Smooth muscle cell (in vitro differentiated cells): ENCODE results near the gene DDX43. TPM values are rescaled to one million over a fixed set of nuclear protein-coding genes. Genes with fewer than 3 reads are reported as not detected.

Experiments used
- DNase-seq: peaks from one replicate; lab custom pipeline; 2025; ENCODE audit not compliant: unreplicated experiment; lab: John Stamatoyannopoulos, UW
- H2AFZ ChIP-seq: fragments of 200-600 bp; sonication (generic); 2 replicates; pipeline ENCODE4 v1.6.0; 2016; ENCODE audit warnings: antibody characterized with exemption, low read depth, mild to moderate bottlenecking
- H3F3A ChIP-seq: fragments of 200-600 bp; sonication (generic); 2 replicates; pipeline ENCODE4 v1.6.0; 2017; ENCODE audit warnings: antibody characterized with exemption, low read depth
- H3K27ac ChIP-seq: fragments of 200-600 bp; sonication (generic); 2 replicates; pipeline ENCODE4 v1.5.1; 2016; ENCODE audit warnings: low read depth, mild to moderate bottlenecking
- H3K27me3 ChIP-seq: fragments of 200-600 bp; sonication (generic); 2 replicates; pipeline ENCODE4 v1.6.1; 2016; ENCODE audit warnings: low read depth, mild to moderate bottlenecking
- H3K36me3 ChIP-seq: fragments of 200-600 bp; sonication (generic); 2 replicates; pipeline ENCODE4 v1.5.1; 2016; ENCODE audit warnings: low read depth
- H3K4me1 ChIP-seq: fragments of 200-600 bp; sonication (generic); 2 replicates; pipeline ENCODE4 v1.5.1; 2016; ENCODE audit warnings: low read depth
- H3K4me2 ChIP-seq: fragments of 200-600 bp; sonication (generic); 2 replicates; pipeline ENCODE4 v1.6.0; 2016; ENCODE audit warnings: mild to moderate bottlenecking
- H3K4me3 ChIP-seq: fragments of 200-600 bp; sonication (generic); 2 replicates; pipeline ENCODE4 v1.5.1; 2016; ENCODE audit warnings: mild to moderate bottlenecking
- H3K79me2 ChIP-seq: fragments of 200-600 bp; sonication (generic); 2 replicates; pipeline ENCODE4 v1.6.0; 2016; ENCODE audit warnings: low read depth, mild to moderate bottlenecking
- H3K9ac ChIP-seq: fragments of 200-600 bp; sonication (generic); 2 replicates; pipeline ENCODE4 v1.6.0; 2016; ENCODE audit warnings: low read depth
- H3K9me3 ChIP-seq: fragments of 200-600 bp; sonication (generic); replicated peaks from 2 replicates; pipeline ENCODE4 v1.5.1; 2016; ENCODE audit warnings: low read depth
- H4K20me1 ChIP-seq: fragments of 200-600 bp; sonication (generic); 2 replicates; pipeline ENCODE4 v1.6.0; 2016; ENCODE audit warnings: low read depth
- WGBS: methylation state at CpG from one replicate; pipeline ENCODE4 v1.1.7; 2016; ENCODE audit warnings: low lambda C conversion rate; 5-methylcytosine and 5-hydroxymethylcytosine counted together
- polyA plus RNA-seq: library from polyadenylated mRNA; unstranded; fragments of >200 nt; fragmentation: Nextera tagmentation; extraction: Ambion mirVana; gene quantifications from 2 replicates; pipeline ENCODE4 v1.2.1, GENCODE V29; 2016
- total RNA-seq: library from RNA; depleted of rRNA; stranded (reverse); fragments of >200 nt; gene quantifications from 2 replicates; pipeline ENCODE4 v1.2.3, GENCODE V29; 2014
- TF ChIP-seq, protein P1 (sequence below): fragments of 200-600 bp; sonication (generic); IDR thresholded peaks from 2 replicates; pipeline ENCODE4 v1.5.1; 2017; ENCODE audit warnings: borderline replicate concordance, mild to moderate bottlenecking, antibody characterized with exemption; ENCODE audit not compliant: insufficient read depth, poor library complexity, severe bottlenecking

The DDX43 gene
- total and polyA plus RNA-seq, 2 experiments from 2014 or later: not detected

DNA sequence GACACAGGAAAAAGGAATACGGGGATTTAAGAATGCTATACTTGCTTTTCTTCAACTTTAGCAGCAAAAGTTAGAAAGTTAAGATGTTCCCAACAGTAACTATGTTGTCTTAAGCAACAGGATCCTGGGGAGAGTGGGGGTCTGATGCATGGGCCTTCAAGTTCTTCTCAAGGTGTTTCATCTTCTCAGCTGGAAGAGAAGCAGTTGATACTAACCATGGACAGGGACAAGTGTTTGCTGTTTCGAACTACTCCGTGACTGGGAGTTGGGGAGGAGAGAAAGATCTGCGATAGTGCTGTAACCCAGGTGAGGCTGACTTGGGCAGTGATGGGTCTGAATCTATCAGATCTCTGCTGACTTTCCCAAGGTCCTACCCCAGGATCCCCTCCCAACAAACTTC is 26.0 kb upstream of the DDX43 start:
- Histone ChIP-seq H3K9me3 (no peaks in the 10 kb centered on the region), H3K4me3 (no peak overlapping the region), H3K4me2 (no peak overlapping the region), H4K20me1 (no peaks in the 10 kb centered on the region), H2AFZ (no peak overlapping the region), H3K4me1 (no peaks in the 10 kb centered on the region), H3K9ac (no peak overlapping the region), H3K27ac (no peak overlapping the region), H3K79me2 (no peaks in the 10 kb centered on the region), H3K36me3 (no peaks in the 10 kb centered on the region), H3K27me3 (no peaks in the 10 kb centered on the region), H3F3A (no peaks in the 10 kb centered on the region)
- DNase-seq: no peak
- 90% methylated on average over 4 of the region's 4 CpGs for WGBS
- TF ChIP-seq, protein P1, sequence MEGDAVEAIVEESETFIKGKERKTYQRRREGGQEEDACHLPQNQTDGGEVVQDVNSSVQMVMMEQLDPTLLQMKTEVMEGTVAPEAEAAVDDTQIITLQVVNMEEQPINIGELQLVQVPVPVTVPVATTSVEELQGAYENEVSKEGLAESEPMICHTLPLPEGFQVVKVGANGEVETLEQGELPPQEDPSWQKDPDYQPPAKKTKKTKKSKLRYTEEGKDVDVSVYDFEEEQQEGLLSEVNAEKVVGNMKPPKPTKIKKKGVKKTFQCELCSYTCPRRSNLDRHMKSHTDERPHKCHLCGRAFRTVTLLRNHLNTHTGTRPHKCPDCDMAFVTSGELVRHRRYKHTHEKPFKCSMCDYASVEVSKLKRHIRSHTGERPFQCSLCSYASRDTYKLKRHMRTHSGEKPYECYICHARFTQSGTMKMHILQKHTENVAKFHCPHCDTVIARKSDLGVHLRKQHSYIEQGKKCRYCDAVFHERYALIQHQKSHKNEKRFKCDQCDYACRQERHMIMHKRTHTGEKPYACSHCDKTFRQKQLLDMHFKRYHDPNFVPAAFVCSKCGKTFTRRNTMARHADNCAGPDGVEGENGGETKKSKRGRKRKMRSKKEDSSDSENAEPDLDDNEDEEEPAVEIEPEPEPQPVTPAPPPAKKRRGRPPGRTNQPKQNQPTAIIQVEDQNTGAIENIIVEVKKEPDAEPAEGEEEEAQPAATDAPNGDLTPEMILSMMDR: no peak

DNA sequence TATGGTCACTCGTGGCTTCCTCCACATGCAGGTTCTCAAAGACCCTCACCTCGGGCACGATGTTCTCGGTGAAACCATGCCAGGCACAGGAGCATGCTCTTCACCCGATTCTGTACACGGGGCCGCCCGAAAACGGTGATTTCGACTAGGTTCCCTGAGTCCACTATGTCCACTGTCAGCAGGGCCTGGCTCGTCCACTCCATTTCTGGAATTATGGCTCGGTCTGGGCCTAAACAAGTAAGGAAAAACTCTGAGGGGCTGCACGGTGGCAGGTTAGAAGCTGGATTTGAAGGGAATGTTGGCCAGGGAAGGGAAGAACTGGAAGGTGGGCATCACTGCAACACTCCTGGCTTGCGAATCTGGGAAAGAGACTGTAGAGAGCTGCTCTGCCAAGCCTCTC is 25.5 kb upstream of the DDX43 start:
- H3K36me3 ChIP-seq: no peaks in the 10 kb centered on the region
- H3K4me1 ChIP-seq: no peaks in the 10 kb centered on the region
- H3K79me2 ChIP-seq: no peaks in the 10 kb centered on the region
- 97% methylated on average over 14 of the region's 14 CpGs for WGBS
- H3F3A ChIP-seq: no peaks in the 10 kb centered on the region
- no peak overlapping the region for H2AFZ ChIP-seq
- H3K27ac ChIP-seq: no peak overlapping the region
- no peak overlapping the region for H3K4me3 ChIP-seq
- H3K4me2 ChIP-seq: no peak overlapping the region
- no peaks in the 10 kb centered on the region for H4K20me1 ChIP-seq
- H3K9ac ChIP-seq: no peak overlapping the region
- no peaks in the 10 kb centered on the region for H3K27me3 ChIP-seq
- H3K9me3 ChIP-seq: no peaks in the 10 kb centered on the region
- no peak for DNase-seq
- TF ChIP-seq, protein P1: no peak

DNA sequence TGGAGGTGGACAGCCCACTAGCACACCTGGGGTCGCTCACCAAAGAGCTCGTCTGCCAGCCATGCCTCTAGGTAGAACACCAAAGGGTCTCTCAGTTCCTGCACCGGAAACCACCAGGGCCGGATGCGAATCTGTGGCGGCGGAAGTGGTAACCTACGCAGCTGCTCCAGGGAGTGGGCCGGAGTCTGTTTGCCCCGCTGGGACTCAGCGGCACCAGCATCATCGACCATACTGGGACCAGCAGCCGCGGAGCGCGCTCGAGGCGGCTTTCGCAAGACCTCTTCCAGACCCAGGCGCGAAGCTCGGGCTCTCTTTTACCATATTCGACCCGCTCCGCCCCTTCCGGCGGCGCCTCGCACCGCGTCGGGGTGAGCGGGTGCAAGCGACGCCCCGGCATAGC is 25.1 kb upstream of the DDX43 start, which contains the start of gene OOEP:
TSS of gene OOEP (minus strand) at position 335 of the 400 bp plus-strand sequence. CDS start at position 230, 105 bp downstream.
- no peaks in the 10 kb centered on the region for H3F3A ChIP-seq
- no peaks in the 10 kb centered on the region for H3K9me3 ChIP-seq
- no peak within 1 kb of the TSS for H3K9ac ChIP-seq
- no peaks in the 10 kb centered on the region for H4K20me1 ChIP-seq
- 97% methylated on average over 36 of the region's 36 CpGs for WGBS
- no peak for DNase-seq
- no peak within 1 kb of the TSS for H3K4me3 ChIP-seq
- H3K4me2 ChIP-seq: no peak within 1 kb of the TSS
- H3K27me3 ChIP-seq: no peaks in the 10 kb centered on the region
- TF ChIP-seq, protein P1: no peak
- no peaks in the 10 kb centered on the region for H3K36me3 ChIP-seq
- H3K79me2 ChIP-seq: no peaks in the 10 kb centered on the region
- no peak within 1 kb of the TSS for H3K27ac ChIP-seq
- H2AFZ ChIP-seq: no peak within 1 kb of the TSS
- H3K4me1 ChIP-seq: no peaks in the 10 kb centered on the region

DNA sequence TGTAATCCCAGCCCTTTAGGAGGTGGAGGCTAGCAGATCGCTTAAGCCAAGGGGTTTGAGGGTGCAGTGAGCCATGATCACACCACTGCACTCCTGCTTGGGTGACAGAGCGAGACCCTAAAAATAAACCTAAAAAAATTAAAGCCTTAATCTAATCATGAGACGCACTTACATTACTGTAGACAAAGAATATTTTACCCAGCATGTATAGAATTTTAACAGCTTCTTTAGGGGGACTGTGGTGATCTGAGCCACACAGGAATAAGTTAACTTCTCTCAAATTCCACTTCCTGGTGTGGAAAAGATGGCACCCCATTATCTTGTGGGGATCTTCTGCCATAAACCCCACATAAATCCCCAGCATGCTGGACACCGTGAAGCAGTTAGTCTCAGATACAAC is 22.6 kb upstream of the DDX43 start:
- H3K27me3 ChIP-seq: no peaks in the 10 kb centered on the region
- no peaks in the 10 kb centered on the region for H3K79me2 ChIP-seq
- H4K20me1 ChIP-seq: no peaks in the 10 kb centered on the region
- H3K9me3 ChIP-seq: no peaks in the 10 kb centered on the region
- no peaks in the 10 kb centered on the region for H3F3A ChIP-seq
- H3K36me3 ChIP-seq: no peaks in the 10 kb centered on the region
- 95% methylated on average over 4 of the region's 4 CpGs for WGBS
- H3K27ac ChIP-seq: no peak overlapping the region
- H3K9ac ChIP-seq: no peak overlapping the region
- H3K4me3 ChIP-seq: no peak overlapping the region
- DNase-seq: no peak
- no peak overlapping the region for H2AFZ ChIP-seq
- no peaks in the 10 kb centered on the region for H3K4me1 ChIP-seq
- H3K4me2 ChIP-seq: no peak overlapping the region
- TF ChIP-seq, protein P1: no peak
